Endothelial cell of umbilical vein (primary cell): ENCODE measurements around the gene CSNK1E.

Experiments used
- CTCF ChIP-seq, 2 donors: IDR thresholded peaks; 1 replicate in 1 of 2; 2 replicates in 1 of 2; pipeline ENCODE4 v1.5.1; 2011; ENCODE audit warnings: low read length in 2 of 2, mild to moderate bottlenecking in 2 of 2, moderate library complexity in 2 of 2, control low read depth in 1 of 2, inconsistent platforms in 1 of 2, low read depth in 1 of 2; ENCODE audit not compliant: insufficient read depth in 1 of 2; ENCODE audit errors: extremely low read depth in 1 of 2
- EZH2 ChIP-seq: IDR thresholded peaks from 2 replicates; pipeline ENCODE4 v1.6.1; 2012; ENCODE audit warnings: borderline replicate concordance, low read depth, mild to moderate bottlenecking, moderate library complexity, low read length, inconsistent platforms; ENCODE audit not compliant: severe bottlenecking
- FOS ChIP-seq: IDR thresholded peaks from 2 replicates; pipeline ENCODE4 v1.6.1; 2011; ENCODE audit warnings: mild to moderate bottlenecking, low read length, moderate library complexity, borderline replicate concordance; ENCODE audit not compliant: insufficient read depth
- JUN ChIP-seq: IDR thresholded peaks from 2 replicates; pipeline ENCODE4 v1.6.1; 2011; ENCODE audit warnings: borderline replicate concordance, low read depth; ENCODE audit not compliant: insufficient read length, insufficient read depth
- MYC ChIP-seq: IDR thresholded peaks from one replicate; pipeline ENCODE4 v1.6.1; 2011; ENCODE audit warnings: mild to moderate bottlenecking, low read depth, low read length
- POLR2A ChIP-seq: IDR thresholded peaks from 2 replicates; pipeline ENCODE4 v1.6.1; 2012; ENCODE audit warnings: low read depth, mild to moderate bottlenecking, control low read depth, low read length
- POLR2AphosphoS5 ChIP-seq: IDR thresholded peaks from 2 replicates; pipeline ENCODE4 v1.6.1; 2012; ENCODE audit warnings: low read depth, mild to moderate bottlenecking, control low read depth, low read length, moderate library complexity; ENCODE audit not compliant: insufficient read depth
- TF ChIP-seq, protein P1 (sequence below): IDR thresholded peaks from 2 replicates; pipeline ENCODE4 v1.6.1; 2011; ENCODE audit not compliant: insufficient read depth, insufficient read length

DNA sequence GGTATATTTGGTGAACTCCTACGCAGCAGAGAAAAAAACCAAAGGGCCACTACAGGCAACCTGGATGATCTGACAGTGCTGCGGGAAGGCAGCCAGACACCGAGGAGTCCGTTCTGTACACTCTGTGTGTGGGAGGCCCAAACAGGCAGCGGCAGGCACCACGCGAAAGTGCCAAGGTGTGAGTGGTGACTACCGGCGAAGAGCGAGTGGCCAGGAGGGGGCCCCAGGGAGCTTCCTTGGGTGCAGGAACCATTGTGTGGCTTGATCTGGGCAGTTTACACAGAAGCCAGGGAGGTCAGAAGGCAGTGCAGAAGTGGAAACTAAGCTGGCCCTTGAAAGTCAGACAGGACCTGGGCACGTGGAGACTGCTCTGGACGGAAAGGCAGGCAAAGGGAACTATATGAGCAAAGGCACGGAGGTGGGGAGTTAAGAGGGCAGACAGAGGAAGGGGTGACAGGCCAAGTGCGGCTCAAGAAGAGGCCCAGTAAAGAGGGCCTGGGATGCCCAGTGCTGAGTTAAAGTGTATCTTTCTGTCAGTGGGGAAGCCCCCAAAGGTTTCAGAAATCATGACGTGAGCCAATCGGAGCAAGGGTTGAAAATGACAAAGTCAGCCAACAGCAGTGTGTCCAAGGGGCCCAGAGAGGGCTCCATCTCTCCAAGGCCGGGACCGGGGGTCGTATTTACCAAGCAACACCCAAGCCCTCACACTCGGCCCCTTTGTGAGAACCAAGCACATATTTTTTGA is 55.0 kb downstream of the CSNK1E start:
- TF ChIP-seq CTCF (IDR thresholded peaks at IDR 0.05; ENCODE audit: extremely low read depth in 1 of 2, insufficient read depth in 1 of 2, low read depth in 1 of 2, low read length in 2 of 2): peak; percentile 52 to 71
- no peak for TF ChIP-seq JUN
- no peak for TF ChIP-seq EZH2
- TF ChIP-seq POLR2A: no peak
- TF ChIP-seq POLR2AphosphoS5: no peak
- TF ChIP-seq, protein P1, sequence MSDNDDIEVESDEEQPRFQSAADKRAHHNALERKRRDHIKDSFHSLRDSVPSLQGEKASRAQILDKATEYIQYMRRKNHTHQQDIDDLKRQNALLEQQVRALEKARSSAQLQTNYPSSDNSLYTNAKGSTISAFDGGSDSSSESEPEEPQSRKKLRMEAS: no peak
- no peak for TF ChIP-seq MYC
- no peak for TF ChIP-seq FOS
